ENCODE data around the gene RPA3. TPM values are rescaled to one million over a fixed set of nuclear protein-coding genes. Genes with fewer than 3 reads are reported as not detected.

Gene RPA3
- total and polyA plus RNA-seq, 7 experiments from 2014 or later = 20.0 to 96.9 (median 28.1) TPM

GRCh38 chr7:7671361-7671760 lies 47.0 kb downstream of the RPA3 start:
- Mint-ChIP-seq H3K27ac (peak overlapping the region in 8 of 9 donors; percentile 61 to 93 (median 80)), H3K4me3 (peak overlapping the region in 5 of 10 donors; percentile 1 to 74 (median 71)), H3K27me3 (no peaks in the 10 kb centered on the region), H3K9me3 (peaks cover 0 to 13% (median 0%) of the 10 kb centered on the region in 11 donors), H3K36me3 (peaks cover 8 to 36% (median 26%) of the 10 kb centered on the region in 5 donors), H3K4me1 (peaks cover 21 to 68% (median 59%) of the 10 kb centered on the region in 7 donors)
- Histone ChIP-seq H3K36me3 (ENCODE audit: control insufficient read depth in 2 of 3, insufficient read depth in 3 of 3, low read length in 3 of 3) (peaks cover 0 to 17% (median 7%) of the 10 kb centered on the region in 3 experiments), H3K4me3 (ENCODE audit: low read length) (no peak overlapping the region), H3K27me3 (ENCODE audit: control insufficient read depth in 2 of 2, insufficient read depth in 2 of 2, low read length in 2 of 2) (no peaks in the 10 kb centered on the region), H3K27ac (ENCODE audit: low read depth, low read length) (peak overlapping the region; percentile 29), H3K4me1 (ENCODE audit: control insufficient read depth in 2 of 2, insufficient read depth in 2 of 2, low read length in 2 of 2) (no peaks in the 10 kb centered on the region), H3K9me3 (ENCODE audit: control insufficient read depth in 2 of 3, low read length in 3 of 3) (no peaks in the 10 kb centered on the region)
- DNase-seq (no peak), ATAC-seq (no peak)
- CTCF ChIA-PET = interaction anchor here (0.7 to 1.0 kb wide), 3 partner anchors 9 to 544 kb away, joined by 3 to 4 read pairs (median 3); no protein-coding TSS in a partner anchor
- intact Hi-C loops (cut with micrococcal nuclease) = no loop called here
- POLR2A ChIA-PET = no interaction called here

- intact Hi-C loops (cut with micrococcal nuclease) = no loop called here
Observed at GRCh38 chr7:7670490-7670889, 47.9 kb downstream of the RPA3 start.

GRCh38 chr7:7668706-7669105 lies 49.7 kb downstream of the RPA3 start:
- Mint-ChIP-seq H3K36me3 (peaks cover 3 to 25% (median 17%) of the 10 kb centered on the region in 5 donors), H3K27me3 (no peaks in the 10 kb centered on the region), H3K27ac (no peak overlapping the region), H3K9me3 (peaks cover 0 to 13% (median 0%) of the 10 kb centered on the region in 11 donors), H3K4me1 (peaks cover 14 to 65% (median 57%) of the 10 kb centered on the region in 7 donors), H3K4me3 (no peak overlapping the region)
- DNase-seq (no peak), ATAC-seq (peak; percentile 50)
- no peaks in the 10 kb centered on the region for H3K4me1 ChIP-seq (ENCODE audit: control insufficient read depth in 2 of 2, insufficient read depth in 2 of 2, low read length in 2 of 2)
- intact Hi-C loops (cut with micrococcal nuclease) = loop anchor here in 1 of 2 donors (5.0 kb wide), 1 partner anchor 51 kb away; no protein-coding TSS in a partner anchor
- H3K27ac ChIP-seq (ENCODE audit: low read depth, low read length) = no peak overlapping the region
- H3K4me3 ChIP-seq (ENCODE audit: low read length) = no peak overlapping the region
- no peaks in the 10 kb centered on the region for H3K36me3 ChIP-seq (ENCODE audit: control insufficient read depth in 2 of 3, insufficient read depth in 3 of 3, low read length in 3 of 3)
- H3K27me3 ChIP-seq (ENCODE audit: control insufficient read depth in 2 of 2, insufficient read depth in 2 of 2, low read length in 2 of 2) = no peaks in the 10 kb centered on the region
- ChIA-PET CTCF (interaction anchor here (1.2 kb wide), 1 partner anchor 13 kb away, joined by 4 read pairs; no protein-coding TSS in a partner anchor), POLR2A (interaction anchor here (0.7 kb wide), 1 partner anchor 337 kb away, joined by 3 read pairs; no protein-coding TSS in a partner anchor)
- H3K9me3 ChIP-seq (ENCODE audit: control insufficient read depth in 2 of 3, low read length in 3 of 3) = no peaks in the 10 kb centered on the region

More at GRCh38 chr7:7670490-7670889, 47.9 kb downstream of the RPA3 start:
- peak; percentile 54 for ATAC-seq
- Histone ChIP-seq H3K9me3 (ENCODE audit: control insufficient read depth in 2 of 3, low read length in 3 of 3) (no peaks in the 10 kb centered on the region), H3K27me3 (ENCODE audit: control insufficient read depth in 2 of 2, insufficient read depth in 2 of 2, low read length in 2 of 2) (no peaks in the 10 kb centered on the region), H3K4me3 (ENCODE audit: low read length) (no peak overlapping the region), H3K36me3 (ENCODE audit: control insufficient read depth in 2 of 3, insufficient read depth in 3 of 3, low read length in 3 of 3) (peaks cover 0 to 9% (median 2%) of the 10 kb centered on the region in 3 experiments), H3K4me1 (ENCODE audit: control insufficient read depth in 2 of 2, insufficient read depth in 2 of 2, low read length in 2 of 2) (no peaks in the 10 kb centered on the region), H3K27ac (ENCODE audit: low read depth, low read length) (no peak overlapping the region)
- Mint-ChIP-seq H3K36me3 (peaks cover 3 to 31% (median 18%) of the 10 kb centered on the region in 5 donors), H3K4me1 (peaks cover 17 to 63% (median 52%) of the 10 kb centered on the region in 7 donors), H3K27me3 (no peaks in the 10 kb centered on the region), H3K27ac (peak overlapping the region in 7 of 9 donors; percentile 6 to 90 (median 64)), H3K4me3 (no peak overlapping the region), H3K9me3 (peaks cover 0 to 13% (median 0%) of the 10 kb centered on the region in 11 donors)
- ChIA-PET POLR2A (no interaction called here), CTCF (interaction anchor here (1.0 kb wide), 1 partner anchor 10 kb away, joined by 4 read pairs; no protein-coding TSS in a partner anchor)
- DNase-seq = no peak

- Histone ChIP-seq H3K4me1 (ENCODE audit: control insufficient read depth in 2 of 2, insufficient read depth in 2 of 2, low read length in 2 of 2) (no peaks in the 10 kb centered on the region), H3K27ac (ENCODE audit: low read depth, low read length) (no peak overlapping the region), H3K9me3 (ENCODE audit: control insufficient read depth in 2 of 3, low read length in 3 of 3) (no peaks in the 10 kb centered on the region), H3K36me3 (ENCODE audit: control insufficient read depth in 2 of 3, insufficient read depth in 3 of 3, low read length in 3 of 3) (no peaks in the 10 kb centered on the region), H3K27me3 (ENCODE audit: control insufficient read depth in 2 of 2, insufficient read depth in 2 of 2, low read length in 2 of 2) (no peaks in the 10 kb centered on the region), H3K4me3 (ENCODE audit: low read length) (no peak overlapping the region)
- H3K27me3 Mint-ChIP-seq = no peaks in the 10 kb centered on the region
- ATAC-seq (no peak), DNase-seq (no peak)
- intact Hi-C loops (cut with micrococcal nuclease) = loop anchor here in 1 of 2 donors (5.0 kb wide), 1 partner anchor 50 kb away; no protein-coding TSS in a partner anchor
- no peak overlapping the region for H3K27ac Mint-ChIP-seq
- peaks cover 5 to 57% (median 50%) of the 10 kb centered on the region in 7 donors for H3K4me1 Mint-ChIP-seq
- H3K4me3 Mint-ChIP-seq = no peak overlapping the region
- POLR2A ChIA-PET = interaction anchor here (0.6 to 1.6 kb wide), 2 partner anchors 27 to 1344 kb away, joined by 3 to 6 read pairs; partner anchors contain the start of gene UMAD1
- H3K36me3 Mint-ChIP-seq = peaks cover 3 to 22% (median 14%) of the 10 kb centered on the region in 5 donors
- CTCF ChIA-PET = interaction anchor here (2.2 kb wide), 1 partner anchor 14 kb away, joined by 5 read pairs; no protein-coding TSS in a partner anchor
- peaks cover 0 to 11% (median 0%) of the 10 kb centered on the region in 11 donors for H3K9me3 Mint-ChIP-seq
Observed at GRCh38 chr7:7667187-7667586, 51.2 kb downstream of the RPA3 start.

GRCh38 chr7:7665031-7665430 lies 53.4 kb downstream of the RPA3 start:
- CTCF ChIA-PET = no interaction called here

GRCh38 chr7:7664291-7664690 lies 54.1 kb downstream of the RPA3 start:
- intact Hi-C loops (cut with micrococcal nuclease) = no loop called here
- H3K36me3 Mint-ChIP-seq = peaks cover 11 to 31% (median 22%) of the 10 kb centered on the region in 5 donors
- Histone ChIP-seq H3K36me3 (ENCODE audit: control insufficient read depth in 2 of 3, insufficient read depth in 3 of 3, low read length in 3 of 3) (no peaks in the 10 kb centered on the region), H3K27ac (ENCODE audit: low read depth, low read length) (no peak overlapping the region), H3K4me1 (ENCODE audit: control insufficient read depth in 2 of 2, insufficient read depth in 2 of 2, low read length in 2 of 2) (no peaks in the 10 kb centered on the region), H3K27me3 (ENCODE audit: control insufficient read depth in 2 of 2, insufficient read depth in 2 of 2, low read length in 2 of 2) (no peaks in the 10 kb centered on the region), H3K4me3 (ENCODE audit: low read length) (no peak overlapping the region), H3K9me3 (ENCODE audit: control insufficient read depth in 2 of 3, low read length in 3 of 3) (no peaks in the 10 kb centered on the region)
- CTCF ChIA-PET = no interaction called here
- peaks cover 6 to 52% (median 45%) of the 10 kb centered on the region in 7 donors for H3K4me1 Mint-ChIP-seq
- POLR2A ChIA-PET = no interaction called here
- H3K9me3 Mint-ChIP-seq = peaks cover 2 to 16% (median 7%) of the 10 kb centered on the region in 11 donors
- no peak overlapping the region for H3K4me3 Mint-ChIP-seq
- DNase-seq (no peak), ATAC-seq (no peak)
- H3K27me3 Mint-ChIP-seq = no peaks in the 10 kb centered on the region
- H3K27ac Mint-ChIP-seq = peak overlapping the region in 3 of 9 donors; percentile 0 to 27 (median 2)

More at GRCh38 chr7:7665031-7665430, 53.4 kb downstream of the RPA3 start:
- H3K36me3 Mint-ChIP-seq = peaks cover 5 to 24% (median 17%) of the 10 kb centered on the region in 5 donors
- H3K27me3 Mint-ChIP-seq = no peaks in the 10 kb centered on the region
- Histone ChIP-seq H3K27ac (ENCODE audit: low read depth, low read length) (no peak overlapping the region), H3K4me3 (ENCODE audit: low read length) (no peak overlapping the region), H3K27me3 (ENCODE audit: control insufficient read depth in 2 of 2, insufficient read depth in 2 of 2, low read length in 2 of 2) (no peaks in the 10 kb centered on the region), H3K9me3 (ENCODE audit: control insufficient read depth in 2 of 3, low read length in 3 of 3) (no peaks in the 10 kb centered on the region), H3K4me1 (ENCODE audit: control insufficient read depth in 2 of 2, insufficient read depth in 2 of 2, low read length in 2 of 2) (no peaks in the 10 kb centered on the region), H3K36me3 (ENCODE audit: control insufficient read depth in 2 of 3, insufficient read depth in 3 of 3, low read length in 3 of 3) (no peaks in the 10 kb centered on the region)
- POLR2A ChIA-PET = no interaction called here
- intact Hi-C loops (cut with micrococcal nuclease) = loop anchor here in 1 of 2 donors (5.0 kb wide), 1 partner anchor 48 kb away; no protein-coding TSS in a partner anchor
- H3K27ac Mint-ChIP-seq = no peak overlapping the region
- ATAC-seq (no peak), DNase-seq (no peak)
- peaks cover 6 to 52% (median 44%) of the 10 kb centered on the region in 7 donors for H3K4me1 Mint-ChIP-seq
- H3K9me3 Mint-ChIP-seq = peaks cover 0 to 9% (median 2%) of the 10 kb centered on the region in 11 donors
- H3K4me3 Mint-ChIP-seq = no peak overlapping the region

Data from naive thymus-derived CD4-positive, alpha-beta T cell (primary cell).